Hepatocyte (in vitro differentiated cells): Measurements from ENCODE around the gene C22orf23.

ENCODE experiments used
- CTCF ChIP-seq: fragments of 200-600 bp; sonication (generic); IDR thresholded peaks from 2 replicates; pipeline ENCODE4 v1.5.1; 2016; ENCODE audit warnings: antibody characterized with exemption, mild to moderate bottlenecking; ENCODE audit not compliant: poor library complexity
- EZH2 ChIP-seq: fragments of 200-600 bp; sonication (generic); IDR thresholded peaks from 2 replicates; pipeline ENCODE4 v1.6.1; 2016; ENCODE audit warnings: antibody characterized with exemption, mild to moderate bottlenecking, borderline replicate concordance

- TF ChIP-seq CTCF (no peak), EZH2 (no peak)
These were observed 56.5 kb downstream of the C22orf23 start for GRCh38 chr22:37896939-37897338.
